Measurements from ENCODE around the gene SERGEF.

GRCh38 chr11:17775507-17776211 is 237.2 kb downstream of the SERGEF start:
- TF ChIP-seq, protein P1, sequence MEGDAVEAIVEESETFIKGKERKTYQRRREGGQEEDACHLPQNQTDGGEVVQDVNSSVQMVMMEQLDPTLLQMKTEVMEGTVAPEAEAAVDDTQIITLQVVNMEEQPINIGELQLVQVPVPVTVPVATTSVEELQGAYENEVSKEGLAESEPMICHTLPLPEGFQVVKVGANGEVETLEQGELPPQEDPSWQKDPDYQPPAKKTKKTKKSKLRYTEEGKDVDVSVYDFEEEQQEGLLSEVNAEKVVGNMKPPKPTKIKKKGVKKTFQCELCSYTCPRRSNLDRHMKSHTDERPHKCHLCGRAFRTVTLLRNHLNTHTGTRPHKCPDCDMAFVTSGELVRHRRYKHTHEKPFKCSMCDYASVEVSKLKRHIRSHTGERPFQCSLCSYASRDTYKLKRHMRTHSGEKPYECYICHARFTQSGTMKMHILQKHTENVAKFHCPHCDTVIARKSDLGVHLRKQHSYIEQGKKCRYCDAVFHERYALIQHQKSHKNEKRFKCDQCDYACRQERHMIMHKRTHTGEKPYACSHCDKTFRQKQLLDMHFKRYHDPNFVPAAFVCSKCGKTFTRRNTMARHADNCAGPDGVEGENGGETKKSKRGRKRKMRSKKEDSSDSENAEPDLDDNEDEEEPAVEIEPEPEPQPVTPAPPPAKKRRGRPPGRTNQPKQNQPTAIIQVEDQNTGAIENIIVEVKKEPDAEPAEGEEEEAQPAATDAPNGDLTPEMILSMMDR (IDR thresholded peaks at IDR 0.05): no peak
- TF ChIP-seq EP300 (IDR thresholded peaks at IDR 0.05): no peak

All from tibial nerve (tissue), 4 donors.